ENCODE data around the gene FLRT2. TPM values are rescaled to one million over a fixed set of nuclear protein-coding genes. Genes with fewer than 3 reads are reported as not detected.

The FLRT2 gene
- total RNA-seq, 1 donor from 2014 or later = 0.17 TPM

DNA sequence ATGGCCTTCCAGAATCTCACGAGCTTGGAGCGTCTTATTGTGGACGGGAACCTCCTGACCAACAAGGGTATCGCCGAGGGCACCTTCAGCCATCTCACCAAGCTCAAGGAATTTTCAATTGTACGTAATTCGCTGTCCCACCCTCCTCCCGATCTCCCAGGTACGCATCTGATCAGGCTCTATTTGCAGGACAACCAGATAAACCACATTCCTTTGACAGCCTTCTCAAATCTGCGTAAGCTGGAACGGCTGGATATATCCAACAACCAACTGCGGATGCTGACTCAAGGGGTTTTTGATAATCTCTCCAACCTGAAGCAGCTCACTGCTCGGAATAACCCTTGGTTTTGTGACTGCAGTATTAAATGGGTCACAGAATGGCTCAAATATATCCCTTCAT is 92.2 kb downstream of the FLRT2 start:
- TF ChIP-seq, protein P1, sequence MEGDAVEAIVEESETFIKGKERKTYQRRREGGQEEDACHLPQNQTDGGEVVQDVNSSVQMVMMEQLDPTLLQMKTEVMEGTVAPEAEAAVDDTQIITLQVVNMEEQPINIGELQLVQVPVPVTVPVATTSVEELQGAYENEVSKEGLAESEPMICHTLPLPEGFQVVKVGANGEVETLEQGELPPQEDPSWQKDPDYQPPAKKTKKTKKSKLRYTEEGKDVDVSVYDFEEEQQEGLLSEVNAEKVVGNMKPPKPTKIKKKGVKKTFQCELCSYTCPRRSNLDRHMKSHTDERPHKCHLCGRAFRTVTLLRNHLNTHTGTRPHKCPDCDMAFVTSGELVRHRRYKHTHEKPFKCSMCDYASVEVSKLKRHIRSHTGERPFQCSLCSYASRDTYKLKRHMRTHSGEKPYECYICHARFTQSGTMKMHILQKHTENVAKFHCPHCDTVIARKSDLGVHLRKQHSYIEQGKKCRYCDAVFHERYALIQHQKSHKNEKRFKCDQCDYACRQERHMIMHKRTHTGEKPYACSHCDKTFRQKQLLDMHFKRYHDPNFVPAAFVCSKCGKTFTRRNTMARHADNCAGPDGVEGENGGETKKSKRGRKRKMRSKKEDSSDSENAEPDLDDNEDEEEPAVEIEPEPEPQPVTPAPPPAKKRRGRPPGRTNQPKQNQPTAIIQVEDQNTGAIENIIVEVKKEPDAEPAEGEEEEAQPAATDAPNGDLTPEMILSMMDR (conservative IDR thresholded peaks at IDR 0.05; ENCODE audit: low read depth, low read length) = no peak
- no peak overlapping the region for H3K4me3 ChIP-seq (ENCODE audit: low read depth, low read length)
- no peak for DNase-seq (ENCODE audit: low read depth)

DNA sequence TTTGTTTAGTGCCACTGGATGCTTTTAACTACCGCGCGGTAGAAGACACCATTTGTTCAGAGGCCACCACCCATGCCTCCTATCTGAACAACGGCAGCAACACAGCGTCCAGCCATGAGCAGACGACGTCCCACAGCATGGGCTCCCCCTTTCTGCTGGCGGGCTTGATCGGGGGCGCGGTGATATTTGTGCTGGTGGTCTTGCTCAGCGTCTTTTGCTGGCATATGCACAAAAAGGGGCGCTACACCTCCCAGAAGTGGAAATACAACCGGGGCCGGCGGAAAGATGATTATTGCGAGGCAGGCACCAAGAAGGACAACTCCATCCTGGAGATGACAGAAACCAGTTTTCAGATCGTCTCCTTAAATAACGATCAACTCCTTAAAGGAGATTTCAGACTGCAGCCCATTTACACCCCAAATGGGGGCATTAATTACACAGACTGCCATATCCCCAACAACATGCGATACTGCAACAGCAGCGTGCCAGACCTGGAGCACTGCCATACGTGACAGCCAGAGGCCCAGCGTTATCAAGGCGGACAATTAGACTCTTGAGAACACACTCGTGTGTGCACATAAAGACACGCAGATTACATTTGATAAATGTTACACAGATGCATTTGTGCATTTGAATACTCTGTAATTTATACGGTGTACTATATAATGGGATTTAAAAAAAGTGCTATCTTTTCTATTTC is 93.2 kb downstream of the FLRT2 start:
- TF ChIP-seq, protein P1 (conservative IDR thresholded peaks at IDR 0.05; ENCODE audit: low read depth, low read length) = no peak
- no peak for DNase-seq (ENCODE audit: low read depth)
- H3K4me3 ChIP-seq (ENCODE audit: low read depth, low read length) = no peak overlapping the region

DNA sequence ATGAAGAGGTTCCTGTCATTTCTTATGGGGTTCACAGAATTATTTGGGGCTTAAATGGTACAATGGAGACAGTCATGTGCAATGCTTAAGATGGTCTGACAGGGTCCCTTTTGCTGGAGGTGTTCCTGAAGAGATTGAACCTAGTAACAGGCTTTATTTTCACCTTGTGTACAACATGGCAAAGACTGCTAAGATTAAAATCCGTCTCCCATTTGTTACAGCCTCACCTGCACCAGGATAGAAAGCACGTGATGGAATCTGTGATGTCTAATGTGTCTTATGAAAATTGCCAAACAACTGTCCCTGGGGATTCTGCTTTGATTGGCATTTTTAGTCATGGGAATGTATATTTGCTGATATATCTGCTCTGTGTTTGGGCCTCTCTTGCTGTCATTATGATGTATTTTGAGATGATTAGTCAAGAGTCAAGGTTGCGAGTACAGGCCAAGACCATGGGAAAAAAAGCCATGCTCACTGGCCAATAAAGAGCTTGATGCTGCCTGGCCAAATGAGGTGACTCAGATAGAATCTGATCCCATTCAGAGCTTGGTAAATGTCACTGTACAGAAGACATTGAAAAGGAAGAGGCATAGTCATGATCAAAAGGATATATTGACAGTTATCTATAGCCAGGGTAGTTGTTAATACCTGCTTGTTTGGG is 96.1 kb downstream of the FLRT2 start:
- TF ChIP-seq, protein P1 (conservative IDR thresholded peaks at IDR 0.05; ENCODE audit: low read depth, low read length) = no peak
- DNase-seq (ENCODE audit: low read depth) = no peak
- no peak overlapping the region for H3K4me3 ChIP-seq (ENCODE audit: low read depth, low read length)

DNA sequence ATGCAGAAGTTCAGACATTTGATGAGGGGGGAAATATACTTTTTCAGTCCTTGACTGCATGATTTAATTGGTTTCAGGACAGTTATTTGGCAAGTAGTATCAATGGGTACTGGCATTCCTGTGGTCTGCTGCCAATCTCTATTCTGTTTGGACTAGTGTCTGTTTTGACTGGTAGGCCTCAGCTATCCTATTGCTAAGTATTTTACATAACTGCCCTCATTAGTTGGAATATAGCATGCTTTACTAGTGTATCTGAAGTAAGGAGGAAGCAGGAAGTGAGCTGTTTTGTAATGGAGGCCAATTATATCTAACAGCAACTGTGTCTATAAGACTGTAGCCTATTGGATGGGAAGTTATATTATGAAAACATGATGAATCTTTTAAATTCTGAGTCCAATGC is 104.3 kb downstream of the FLRT2 start:
- DNase-seq (ENCODE audit: low read depth) = no peak
- no peak overlapping the region for H3K4me3 ChIP-seq (ENCODE audit: low read depth, low read length)
- TF ChIP-seq, protein P1 (conservative IDR thresholded peaks at IDR 0.05; ENCODE audit: low read depth, low read length) = no peak

DNA sequence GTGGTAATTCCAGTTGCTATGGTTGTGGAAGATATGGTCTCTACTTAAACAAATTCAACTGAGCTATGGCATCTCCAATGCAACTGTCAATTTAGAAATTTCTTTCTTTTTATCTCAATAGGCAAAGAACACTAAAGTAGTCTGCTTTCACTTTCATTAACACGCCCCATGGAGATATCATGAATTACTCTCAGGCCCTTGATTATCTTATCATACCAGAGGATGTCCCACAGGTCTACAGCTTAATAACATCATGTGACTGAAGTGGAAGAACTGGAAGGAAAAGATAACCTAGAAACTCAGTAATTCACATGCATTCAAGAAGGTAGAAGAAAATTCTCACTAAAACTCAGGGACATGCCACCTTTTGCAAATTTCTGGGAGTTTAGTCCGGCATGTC is 114.3 kb downstream of the FLRT2 start:
- TF ChIP-seq, protein P1 (conservative IDR thresholded peaks at IDR 0.05; ENCODE audit: low read depth, low read length) = no peak
- DNase-seq (ENCODE audit: low read depth) = no peak
- no peak overlapping the region for H3K4me3 ChIP-seq (ENCODE audit: low read depth, low read length)

DNA sequence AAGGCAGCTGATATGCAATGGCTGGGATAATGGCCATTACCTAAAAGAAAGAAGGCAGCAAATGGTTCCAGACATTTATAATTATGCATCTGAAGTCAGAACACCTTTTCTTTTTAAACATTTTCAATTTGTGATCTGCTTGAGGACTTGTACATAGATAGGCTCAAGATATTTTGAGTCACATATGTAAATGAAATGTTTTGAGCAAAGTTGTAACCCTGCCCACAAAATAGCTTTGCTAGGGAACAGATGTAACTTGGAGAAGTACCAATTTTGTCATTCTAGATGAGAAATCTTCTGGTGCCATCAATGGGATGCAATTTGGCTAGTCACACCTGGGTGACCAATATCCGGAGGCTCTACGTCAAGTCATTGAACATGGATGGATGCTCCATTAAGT is 123.1 kb downstream of the FLRT2 start:
- no peak for DNase-seq (ENCODE audit: low read depth)
- TF ChIP-seq, protein P1 (conservative IDR thresholded peaks at IDR 0.05; ENCODE audit: low read depth, low read length) = no peak
- H3K4me3 ChIP-seq (ENCODE audit: low read depth, low read length) = no peak overlapping the region

All from epithelial cell of proximal tubule (primary cell).